Measurements from ENCODE around the gene ATP1B1. TPM values are rescaled to one million over a fixed set of nuclear protein-coding genes. Genes with fewer than 3 reads are reported as not detected.

The ATP1B1 gene
- total RNA-seq, 1 donor from 2014 or later, result 77.3 TPM

DNA sequence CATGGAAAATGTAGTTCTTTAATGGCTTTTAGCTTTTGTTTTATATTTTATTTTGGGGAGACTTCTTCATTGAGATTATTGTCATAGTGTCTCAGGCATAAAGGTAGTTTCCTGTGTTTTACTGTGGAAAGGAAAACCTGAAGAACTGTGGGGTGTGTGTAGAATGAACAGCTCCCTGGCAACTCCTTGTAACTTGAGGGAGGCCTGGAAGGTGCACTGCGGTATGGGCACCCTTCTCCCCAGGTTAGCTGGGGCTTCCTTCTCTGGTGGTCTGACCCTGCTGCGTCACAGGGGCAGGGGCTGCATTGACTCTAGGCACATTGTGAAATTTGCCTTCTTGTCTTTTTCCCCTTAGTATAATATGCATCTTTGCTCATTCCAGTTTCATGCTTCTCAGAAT, 1.7 kb downstream of the ATP1B1 start:
- no peaks in the 10 kb centered on the region for H3K27me3 ChIP-seq (ENCODE audit: control insufficient read depth, insufficient read depth, low read length)
- H3K4me3 ChIP-seq (ENCODE audit: low read depth, low read length), result peak overlapping the region; percentile 84
- H3K36me3 ChIP-seq (ENCODE audit: control insufficient read depth, insufficient read depth, low read length), result no peaks in the 10 kb centered on the region
- TF ChIP-seq, protein P1, sequence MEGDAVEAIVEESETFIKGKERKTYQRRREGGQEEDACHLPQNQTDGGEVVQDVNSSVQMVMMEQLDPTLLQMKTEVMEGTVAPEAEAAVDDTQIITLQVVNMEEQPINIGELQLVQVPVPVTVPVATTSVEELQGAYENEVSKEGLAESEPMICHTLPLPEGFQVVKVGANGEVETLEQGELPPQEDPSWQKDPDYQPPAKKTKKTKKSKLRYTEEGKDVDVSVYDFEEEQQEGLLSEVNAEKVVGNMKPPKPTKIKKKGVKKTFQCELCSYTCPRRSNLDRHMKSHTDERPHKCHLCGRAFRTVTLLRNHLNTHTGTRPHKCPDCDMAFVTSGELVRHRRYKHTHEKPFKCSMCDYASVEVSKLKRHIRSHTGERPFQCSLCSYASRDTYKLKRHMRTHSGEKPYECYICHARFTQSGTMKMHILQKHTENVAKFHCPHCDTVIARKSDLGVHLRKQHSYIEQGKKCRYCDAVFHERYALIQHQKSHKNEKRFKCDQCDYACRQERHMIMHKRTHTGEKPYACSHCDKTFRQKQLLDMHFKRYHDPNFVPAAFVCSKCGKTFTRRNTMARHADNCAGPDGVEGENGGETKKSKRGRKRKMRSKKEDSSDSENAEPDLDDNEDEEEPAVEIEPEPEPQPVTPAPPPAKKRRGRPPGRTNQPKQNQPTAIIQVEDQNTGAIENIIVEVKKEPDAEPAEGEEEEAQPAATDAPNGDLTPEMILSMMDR (IDR thresholded peaks at IDR 0.05; ENCODE audit: insufficient read depth, low read length, poor library complexity, severe bottlenecking), result no peak
- no peak for DNase-seq (ENCODE audit: low read depth)

DNA sequence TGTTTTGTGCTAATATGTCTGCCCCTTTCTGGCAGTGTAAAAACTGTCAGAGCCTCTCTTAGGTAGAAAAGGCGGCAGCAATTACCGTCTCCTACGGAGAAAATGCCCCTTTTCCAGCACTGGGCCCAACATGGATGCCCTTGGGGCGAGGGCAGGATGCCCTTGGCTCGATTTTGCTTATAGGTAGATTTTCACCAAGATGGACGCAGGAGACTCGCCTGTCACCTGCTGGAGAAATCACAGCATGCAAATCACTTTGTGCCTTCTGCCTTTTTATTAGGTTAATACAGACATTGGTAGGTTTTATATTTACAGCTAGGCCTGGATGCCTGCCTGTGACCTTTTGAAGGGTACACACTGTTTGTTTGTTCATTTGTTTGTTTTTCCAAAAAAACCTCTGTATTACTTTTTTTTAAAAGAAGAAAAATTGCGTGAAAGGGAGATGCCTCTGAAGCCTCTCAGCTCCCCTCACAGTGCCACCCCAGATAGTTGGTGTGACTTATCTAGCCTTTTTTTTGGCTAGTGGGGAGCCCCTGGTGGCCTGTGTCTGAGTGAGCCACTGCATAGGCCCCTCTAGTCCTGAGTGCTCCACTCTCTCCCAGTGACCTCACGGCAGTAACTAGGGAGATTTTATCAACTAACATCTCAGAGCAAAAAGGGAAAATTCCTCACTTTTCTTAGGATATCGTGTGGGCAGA, 2.5 kb downstream of the ATP1B1 start:
- no peak for DNase-seq (ENCODE audit: low read depth)
- H3K27me3 ChIP-seq (ENCODE audit: control insufficient read depth, insufficient read depth, low read length), result no peaks in the 10 kb centered on the region
- peak overlapping the region; percentile 84 for H3K4me3 ChIP-seq (ENCODE audit: low read depth, low read length)
- TF ChIP-seq, protein P1 (IDR thresholded peaks at IDR 0.05; ENCODE audit: insufficient read depth, low read length, poor library complexity, severe bottlenecking), result peak; percentile 42
- no peaks in the 10 kb centered on the region for H3K36me3 ChIP-seq (ENCODE audit: control insufficient read depth, insufficient read depth, low read length)

GRCh38 chr1:169109561-169110134, 3.2 kb downstream of the ATP1B1 start:
- peak; percentile 83 for DNase-seq (ENCODE audit: low read depth)
- H3K4me3 ChIP-seq (ENCODE audit: low read depth, low read length), result peak overlapping the region; percentile 84
- H3K36me3 ChIP-seq (ENCODE audit: control insufficient read depth, insufficient read depth, low read length), result no peaks in the 10 kb centered on the region
- H3K27me3 ChIP-seq (ENCODE audit: control insufficient read depth, insufficient read depth, low read length), result no peaks in the 10 kb centered on the region
- TF ChIP-seq, protein P1 (IDR thresholded peaks at IDR 0.05; ENCODE audit: insufficient read depth, low read length, poor library complexity, severe bottlenecking), result no peak

- H3K4me3 ChIP-seq (ENCODE audit: low read depth, low read length), result peak overlapping the region; percentile 23
- TF ChIP-seq, protein P1 (IDR thresholded peaks at IDR 0.05; ENCODE audit: insufficient read depth, low read length, poor library complexity, severe bottlenecking), result no peak
- DNase-seq (ENCODE audit: low read depth), result no peak
- no peaks in the 10 kb centered on the region for H3K27me3 ChIP-seq (ENCODE audit: control insufficient read depth, insufficient read depth, low read length)
- no peaks in the 10 kb centered on the region for H3K36me3 ChIP-seq (ENCODE audit: control insufficient read depth, insufficient read depth, low read length)
Measured at GRCh38 chr1:169110236-169110635, 3.7 kb downstream of the ATP1B1 start.

- no peak overlapping the region for H3K4me3 ChIP-seq (ENCODE audit: low read depth, low read length)
- no peaks in the 10 kb centered on the region for H3K36me3 ChIP-seq (ENCODE audit: control insufficient read depth, insufficient read depth, low read length)
- no peaks in the 10 kb centered on the region for H3K27me3 ChIP-seq (ENCODE audit: control insufficient read depth, insufficient read depth, low read length)
- DNase-seq (ENCODE audit: low read depth), result no peak
- TF ChIP-seq, protein P1 (IDR thresholded peaks at IDR 0.05; ENCODE audit: insufficient read depth, low read length, poor library complexity, severe bottlenecking), result no peak
Measured at GRCh38 chr1:169110689-169111447, 4.4 kb downstream of the ATP1B1 start.
